Jurkat, Clone E6-1 (cell line): ENCODE data around the gene RAB32.

Source experiments
- DNase-seq: peaks from one replicate; pipeline ENCODE4 v3.0.0-alpha.2; 2011; ENCODE audit warnings: low read depth, low spot score
- H3K4me3 ChIP-seq: 2 replicates; pipeline ENCODE4 v1.5.1; 2011; ENCODE audit warnings: mild to moderate bottlenecking, low read length, control low read depth, moderate library complexity

The RAB32 gene

GRCh38 chr6:146578054-146578453, 34.4 kb downstream of the RAB32 start:
- no peak overlapping the region for H3K4me3 ChIP-seq
- no peak for DNase-seq

GRCh38 chr6:146581968-146582367, 38.3 kb downstream of the RAB32 start:
- no peak overlapping the region for H3K4me3 ChIP-seq

GRCh38 chr6:146582857-146583256, 39.2 kb downstream of the RAB32 start:
- no peak overlapping the region for H3K4me3 ChIP-seq
- DNase-seq: no peak

More at GRCh38 chr6:146581968-146582367, 38.3 kb downstream of the RAB32 start:
- DNase-seq: no peak

- H3K4me3 ChIP-seq: no peak overlapping the region
- DNase-seq: no peak
Observed at GRCh38 chr6:146583966-146584365, 40.3 kb downstream of the RAB32 start.

GRCh38 chr6:146587459-146587858, 43.8 kb downstream of the RAB32 start:
- DNase-seq: no peak
- H3K4me3 ChIP-seq: no peak overlapping the region

GRCh38 chr6:146590492-146590891, 46.9 kb downstream of the RAB32 start:
- H3K4me3 ChIP-seq: no peak overlapping the region
- DNase-seq: no peak

GRCh38 chr6:146592451-146592850, 48.8 kb downstream of the RAB32 start:
- no peak for DNase-seq
- H3K4me3 ChIP-seq: no peak overlapping the region

- H3K4me3 ChIP-seq: no peak overlapping the region
- DNase-seq: no peak
Observed at GRCh38 chr6:146593986-146594385, 50.4 kb downstream of the RAB32 start.

- H3K4me3 ChIP-seq: no peak overlapping the region
- no peak for DNase-seq
Observed at GRCh38 chr6:146594495-146594894, 50.9 kb downstream of the RAB32 start.

- no peak for DNase-seq
- H3K4me3 ChIP-seq: no peak overlapping the region
Observed at GRCh38 chr6:146595972-146596731, 52.5 kb downstream of the RAB32 start.

- no peak for DNase-seq
Observed at GRCh38 chr6:146598772-146599405, 55.3 kb downstream of the RAB32 start, which contains the start of gene ADGB. TSS of gene ADGB (plus strand) at chr6:146598972. CDS start at chr6:146599041, 69 bp downstream.

GRCh38 chr6:146601352-146601751, 57.7 kb downstream of the RAB32 start:
- DNase-seq: no peak
- H3K4me3 ChIP-seq: no peak overlapping the region

More at GRCh38 chr6:146598772-146599405, 55.3 kb downstream of the RAB32 start, which contains the start of gene ADGB:
- H3K4me3 ChIP-seq: no peak within 1 kb of the TSS

GRCh38 chr6:146602526-146602925, 58.9 kb downstream of the RAB32 start:
- DNase-seq: no peak

More at GRCh38 chr6:146602526-146602925, 58.9 kb downstream of the RAB32 start:
- H3K4me3 ChIP-seq: no peak overlapping the region
